ENCODE data around the gene EPB41L2.

EPB41L2 gene

GRCh38 chr6:130873746-130874145, 189.3 kb downstream of the EPB41L2 start:
- no peak for TF ChIP-seq Cebpa-rat (IDR thresholded peaks at IDR 0.05)
- H4K20me1 ChIP-seq = no peaks in the 10 kb centered on the region
- no peak overlapping the region for H3K4me3 ChIP-seq
- 0 out of 22 replicates have a peak overlapping the region, but pooled peaks of 1 of the 11 experiments have one; percentile 8 for H3K4me2 ChIP-seq
- H3K27me3 ChIP-seq = no peaks in the 10 kb centered on the region
- no peak overlapping the region for H3K9ac ChIP-seq
- H3K4me1 ChIP-seq = 0 out of 20 replicates have a peak, but pooled peaks cover 0 to 3% (median 0%) of the 10 kb centered on the region in 10 experiments
- H3K9me3 ChIP-seq (replicated peaks in 1 of 11) = no peaks in the 10 kb centered on the region
- no peak overlapping the region for H3K27ac ChIP-seq
- H3K36me3 ChIP-seq = peaks cover 0 to 44% (median 24%) of the 10 kb centered on the region in 11 experiments; a peak in 17 of 22 replicates

GRCh38 chr6:130872250-130873095, 190.6 kb downstream of the EPB41L2 start:
- no peak for TF ChIP-seq Cebpa-rat (IDR thresholded peaks at IDR 0.05)
- no peak overlapping the region for H3K27ac ChIP-seq
- no peak overlapping the region for H3K4me3 ChIP-seq
- H3K4me1 ChIP-seq = 0 out of 20 replicates have a peak, but pooled peaks cover 0 to 3% (median 0%) of the 10 kb centered on the region in 10 experiments
- H3K27me3 ChIP-seq = no peaks in the 10 kb centered on the region
- peaks cover 0 to 44% (median 24%) of the 10 kb centered on the region in 11 experiments; a peak in 17 of 22 replicates for H3K36me3 ChIP-seq
- H3K4me2 ChIP-seq = no peak overlapping the region
- H4K20me1 ChIP-seq = no peaks in the 10 kb centered on the region
- H3K9ac ChIP-seq = no peak overlapping the region
- no peaks in the 10 kb centered on the region for H3K9me3 ChIP-seq (replicated peaks in 1 of 11)

GRCh38 chr6:130870179-130870880, 192.7 kb downstream of the EPB41L2 start:
- no peaks in the 10 kb centered on the region for H3K27me3 ChIP-seq
- no peak overlapping the region for H3K4me2 ChIP-seq
- H3K27ac ChIP-seq = no peak overlapping the region
- no peaks in the 10 kb centered on the region for H4K20me1 ChIP-seq
- H3K36me3 ChIP-seq = peaks cover 5 to 46% (median 35%) of the 10 kb centered on the region in 11 experiments; a peak in 19 of 22 replicates
- no peak overlapping the region for H3K4me3 ChIP-seq
- no peak overlapping the region for H3K9ac ChIP-seq
- no peak for TF ChIP-seq Cebpa-rat (IDR thresholded peaks at IDR 0.05)
- H3K9me3 ChIP-seq (replicated peaks in 1 of 11) = no peaks in the 10 kb centered on the region
- 0 out of 20 replicates have a peak, but pooled peaks cover 0 to 3% (median 0%) of the 10 kb centered on the region in 10 experiments for H3K4me1 ChIP-seq

- H4K20me1 ChIP-seq = no peaks in the 10 kb centered on the region
- no peak for TF ChIP-seq Cebpa-rat (IDR thresholded peaks at IDR 0.05)
These were observed 193.4 kb downstream of the EPB41L2 start for GRCh38 chr6:130869681-130870080.

GRCh38 chr6:130865793-130866192, 197.3 kb downstream of the EPB41L2 start:
- H3K27ac ChIP-seq = no peak overlapping the region
- no peak overlapping the region for H3K4me3 ChIP-seq
- no peak overlapping the region for H3K4me2 ChIP-seq
- H3K9me3 ChIP-seq (replicated peaks in 1 of 11) = no peaks in the 10 kb centered on the region
- no peak overlapping the region for H3K9ac ChIP-seq
- H4K20me1 ChIP-seq = no peaks in the 10 kb centered on the region
- H3K27me3 ChIP-seq = no peaks in the 10 kb centered on the region
- no peak for TF ChIP-seq Cebpa-rat (IDR thresholded peaks at IDR 0.05)
- 0 out of 20 replicates have a peak, but pooled peaks cover 0 to 3% (median 0%) of the 10 kb centered on the region in 10 experiments for H3K4me1 ChIP-seq
- peaks cover 7 to 84% (median 71%) of the 10 kb centered on the region in 11 experiments; a peak in 20 of 22 replicates for H3K36me3 ChIP-seq

More at GRCh38 chr6:130869681-130870080, 193.4 kb downstream of the EPB41L2 start:
- Histone ChIP-seq H3K4me3 (no peak overlapping the region), H3K27me3 (no peaks in the 10 kb centered on the region), H3K4me2 (no peak overlapping the region), H3K9me3 (replicated peaks in 1 of 11) (no peaks in the 10 kb centered on the region), H3K27ac (no peak overlapping the region), H3K36me3 (peaks cover 7 to 51% (median 40%) of the 10 kb centered on the region in 11 experiments; a peak in 20 of 22 replicates), H3K9ac (no peak overlapping the region), H3K4me1 (0 out of 20 replicates have a peak, but pooled peaks cover 0 to 3% (median 0%) of the 10 kb centered on the region in 10 experiments)

- H3K9ac ChIP-seq = no peak overlapping the region
- H3K9me3 ChIP-seq (replicated peaks in 1 of 11) = no peaks in the 10 kb centered on the region
- H4K20me1 ChIP-seq = no peaks in the 10 kb centered on the region
- H3K4me2 ChIP-seq = no peak overlapping the region
- H3K27ac ChIP-seq = no peak overlapping the region
- no peaks in the 10 kb centered on the region for H3K27me3 ChIP-seq
- 0 out of 20 replicates have a peak, but pooled peaks cover 0 to 2% (median 0%) of the 10 kb centered on the region in 10 experiments for H3K4me1 ChIP-seq
- TF ChIP-seq Cebpa-rat (IDR thresholded peaks at IDR 0.05) = no peak
- H3K4me3 ChIP-seq = no peak overlapping the region
- H3K36me3 ChIP-seq = peaks cover 7 to 80% (median 62%) of the 10 kb centered on the region in 11 experiments; a peak in 20 of 22 replicates
These were observed 198.7 kb downstream of the EPB41L2 start for GRCh38 chr6:130864344-130864743.

- Histone ChIP-seq H3K4me3 (no peak overlapping the region), H3K27ac (no peak overlapping the region), H3K4me1 (no peaks in the 10 kb centered on the region), H3K27me3 (no peaks in the 10 kb centered on the region), H3K9me3 (replicated peaks in 1 of 11) (no peaks in the 10 kb centered on the region), H3K4me2 (no peak overlapping the region), H4K20me1 (no peaks in the 10 kb centered on the region), H3K9ac (no peak overlapping the region), H3K36me3 (peaks cover 7 to 78% (median 61%) of the 10 kb centered on the region in 11 experiments; a peak in 20 of 22 replicates)
- TF ChIP-seq Cebpa-rat (IDR thresholded peaks at IDR 0.05) = no peak
These were observed 199.4 kb downstream of the EPB41L2 start for GRCh38 chr6:130863415-130864230.

- no peaks in the 10 kb centered on the region for H3K4me1 ChIP-seq
- peaks cover 7 to 90% (median 64%) of the 10 kb centered on the region in 11 experiments; a peak in 20 of 22 replicates for H3K36me3 ChIP-seq
- no peaks in the 10 kb centered on the region for H4K20me1 ChIP-seq
- no peak overlapping the region for H3K9ac ChIP-seq
- H3K4me2 ChIP-seq = no peak overlapping the region
- no peaks in the 10 kb centered on the region for H3K27me3 ChIP-seq
- H3K9me3 ChIP-seq (replicated peaks in 1 of 11) = no peaks in the 10 kb centered on the region
- no peak overlapping the region for H3K27ac ChIP-seq
- no peak for TF ChIP-seq Cebpa-rat (IDR thresholded peaks at IDR 0.05)
- H3K4me3 ChIP-seq = no peak overlapping the region
These were observed 200.7 kb downstream of the EPB41L2 start for GRCh38 chr6:130862370-130862769.

Measured in BLaER1 treated with 17β-estradiol and CSF1 and Interleukin-3, amounts not matched to agents 10 nM and 100 nM (cell line).